K562 treated with DMSO at 1 percent for 4 hours (cell line): ENCODE measurements around the gene ACKR4. TPM values are rescaled to one million over a fixed set of nuclear protein-coding genes. Genes with fewer than 3 reads are reported as not detected.

Experiments
- total RNA-seq: library from RNA; unstranded; fragments of 300-600 nt; gene quantifications from 2 replicates; pipeline ENCODE4 v1.2.3, GENCODE V29; 2022; ENCODE audit not compliant: insufficient read depth

Gene ACKR4
- not detected in 2 replicates for total RNA-seq

GRCh38 chr3:132596816-132597433, at the start of gene ACKR4:
TSS of gene ACKR4 (plus strand) at chr3:132597270. CDS start at chr3:132600398, 3,128 bp downstream.

Other genes with a start within 250 kb of the ACKR4 start
- gene DNAJC13, start 179.8 kb upstream of the ACKR4 start, total RNA-seq = 4.2 and 6.6 TPM in 2 replicates
- 1.7 and 2.2 TPM in 2 replicates for gene ACAD11, start 62.5 kb downstream of the ACKR4 start, total RNA-seq
- gene UBA5, start 63.1 kb downstream of the ACKR4 start, total RNA-seq = 18.6 and 20.2 TPM in 2 replicates
- gene NPHP3, start 125.1 kb downstream of the ACKR4 start, total RNA-seq = 2.0 and 3.8 TPM in 2 replicates